K562 (cell line): ENCODE measurements around the gene DNMBP. TPM values are rescaled to one million over a fixed set of nuclear protein-coding genes. Genes with fewer than 3 reads are reported as not detected.

Source experiments
- GABPB2 ChIP-seq: fragments of 250-450 bp; sonication (Bioruptor Pico); conservative IDR thresholded peaks from 2 replicates; pipeline ENCODE4 v1.5.1; 2021; ENCODE audit warnings: mild to moderate bottlenecking
- SMAD1 ChIP-seq: fragments of 150-350 bp; IDR thresholded peaks from 2 replicates; pipeline ENCODE4 v1.6.1; 2014; ENCODE audit warnings: low read length, low read depth; ENCODE audit not compliant: partially characterized antibody
- THRAP3 ChIP-seq: fragments of 450-650 bp; IDR thresholded peaks from 2 replicates; pipeline ENCODE4 v1.6.1; 2016; ENCODE audit warnings: mild to moderate bottlenecking, inconsistent platforms, borderline replicate concordance
- YY1 ChIP-seq, 3 experiments: IDR thresholded peaks; 2 replicates each; pipeline ENCODE4 v1.6.1; 2011; ENCODE audit warnings: low read length in 2 of 3, mild to moderate bottlenecking in 2 of 3, moderate library complexity in 2 of 3, borderline replicate concordance in 1 of 3, control low read depth in 1 of 3, low read depth in 1 of 3; ENCODE audit not compliant: insufficient read depth in 3 of 3, insufficient replicate concordance in 2 of 3, control insufficient read depth in 1 of 3, insufficient read length in 1 of 3; ENCODE audit errors: extremely low read depth in 1 of 3
- ZNF696 ChIP-seq: fragments of 250-450 bp; sonication (Bioruptor Pico); conservative IDR thresholded peaks from 2 replicates; pipeline ENCODE4 v1.4.0; 2020; ENCODE audit warnings: mild to moderate bottlenecking, moderate library complexity
- polyA plus RNA-seq, 8 experiments: library from polyadenylated mRNA; depleted of rRNA in 4 of 8; stranded (reverse) in 5 of 8; unstranded in 3 of 8; fragments of >200 nt; fragmentation: Nextera tagmentation in 2 of 8; fragmentation: Illumina TruSeq in 1 of 8; extraction: Ambion mirVana in 2 of 8; extraction: Trizol in 1 of 8; gene quantifications; 2 replicates each; pipeline versions ENCODE4 v1.2.1 to v1.2.3, GENCODE V29; 2011 to 2014; ENCODE audit warnings: inconsistent platforms in 1 of 8, missing spikeins in 1 of 8
- total RNA-seq, 7 experiments: library from RNA; depleted of rRNA in 6 of 7; stranded (reverse); fragments of >200 nt in 6 of 7; fragmentation: Illumina TruSeq in 2 of 7; extraction: Trizol in 2 of 7; gene quantifications; 2 replicates each; pipeline versions ENCODE4 v1.2.1 to v1.2.3, GENCODE V29; 2011 to 2021; ENCODE audit warnings: low replicate concordance in 1 of 7
- TF ChIP-seq, protein P1 (sequence below): sonication (generic); formaldehyde crosslinking; IDR thresholded peaks from 2 replicates; pipeline ENCODE4 v1.8.0; 2022; ENCODE audit warnings: mild to moderate bottlenecking, missing genetic modification reagents
- TF ChIP-seq, protein P2 (sequence below): IDR thresholded peaks from 2 replicates; pipeline ENCODE4 v1.6.1; 2011; ENCODE audit warnings: borderline replicate concordance, low read depth, mild to moderate bottlenecking, moderate library complexity, low read length; ENCODE audit not compliant: insufficient read depth, poor library complexity, severe bottlenecking
- TF ChIP-seq, protein P3 (sequence below): fragments of 450-650 bp; IDR thresholded peaks from 2 replicates; pipeline ENCODE4 v1.6.1; 2016; ENCODE audit warnings: mild to moderate bottlenecking, moderate library complexity
- TF ChIP-seq, protein P4 (sequence below): fragments of 250-450 bp; sonication (Bioruptor Pico); IDR thresholded peaks from 2 replicates; pipeline ENCODE4 v1.4.0; 2020; ENCODE audit warnings: mild to moderate bottlenecking, moderate library complexity

Gene DNMBP
- total and polyA plus RNA-seq, 9 of the 15 experiments (the other 6 are each of a cell fraction or from before 2014, with no cell fraction given), result 0.83 to 3.7 (median 2.2) TPM

DNA sequence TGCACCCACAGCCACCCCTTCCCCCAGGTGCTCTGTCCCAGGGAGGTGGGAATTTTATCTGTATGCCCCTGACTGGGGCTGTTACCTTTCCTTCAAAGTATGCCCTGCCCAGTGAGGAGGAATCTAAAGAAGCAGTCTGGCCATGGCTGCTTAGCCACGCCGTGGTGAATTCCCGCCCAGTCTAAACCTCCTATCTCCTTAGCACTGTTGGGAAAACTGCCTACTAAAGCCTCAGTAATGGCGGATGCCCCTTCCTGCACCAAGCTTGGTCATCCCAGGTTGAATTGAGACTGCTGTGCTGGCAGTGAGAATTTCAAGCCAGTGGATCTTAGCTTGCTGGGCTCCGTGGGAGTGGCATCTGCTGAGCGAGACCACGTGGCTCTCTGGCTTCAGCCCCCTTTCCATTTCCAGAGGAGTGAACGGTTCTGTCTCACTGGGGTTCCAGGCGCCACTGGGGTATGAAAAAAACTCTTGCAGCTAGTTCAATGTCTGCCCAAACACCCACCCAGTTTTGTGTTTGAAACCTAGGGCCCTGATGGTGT lies 140.1 kb downstream of the DNMBP start (continued):
- TF ChIP-seq, protein P1, sequence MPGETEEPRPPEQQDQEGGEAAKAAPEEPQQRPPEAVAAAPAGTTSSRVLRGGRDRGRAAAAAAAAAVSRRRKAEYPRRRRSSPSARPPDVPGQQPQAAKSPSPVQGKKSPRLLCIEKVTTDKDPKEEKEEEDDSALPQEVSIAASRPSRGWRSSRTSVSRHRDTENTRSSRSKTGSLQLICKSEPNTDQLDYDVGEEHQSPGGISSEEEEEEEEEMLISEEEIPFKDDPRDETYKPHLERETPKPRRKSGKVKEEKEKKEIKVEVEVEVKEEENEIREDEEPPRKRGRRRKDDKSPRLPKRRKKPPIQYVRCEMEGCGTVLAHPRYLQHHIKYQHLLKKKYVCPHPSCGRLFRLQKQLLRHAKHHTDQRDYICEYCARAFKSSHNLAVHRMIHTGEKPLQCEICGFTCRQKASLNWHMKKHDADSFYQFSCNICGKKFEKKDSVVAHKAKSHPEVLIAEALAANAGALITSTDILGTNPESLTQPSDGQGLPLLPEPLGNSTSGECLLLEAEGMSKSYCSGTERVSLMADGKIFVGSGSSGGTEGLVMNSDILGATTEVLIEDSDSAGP (CRISPR knock-in tag), result no peak
- TF ChIP-seq, protein P2, sequence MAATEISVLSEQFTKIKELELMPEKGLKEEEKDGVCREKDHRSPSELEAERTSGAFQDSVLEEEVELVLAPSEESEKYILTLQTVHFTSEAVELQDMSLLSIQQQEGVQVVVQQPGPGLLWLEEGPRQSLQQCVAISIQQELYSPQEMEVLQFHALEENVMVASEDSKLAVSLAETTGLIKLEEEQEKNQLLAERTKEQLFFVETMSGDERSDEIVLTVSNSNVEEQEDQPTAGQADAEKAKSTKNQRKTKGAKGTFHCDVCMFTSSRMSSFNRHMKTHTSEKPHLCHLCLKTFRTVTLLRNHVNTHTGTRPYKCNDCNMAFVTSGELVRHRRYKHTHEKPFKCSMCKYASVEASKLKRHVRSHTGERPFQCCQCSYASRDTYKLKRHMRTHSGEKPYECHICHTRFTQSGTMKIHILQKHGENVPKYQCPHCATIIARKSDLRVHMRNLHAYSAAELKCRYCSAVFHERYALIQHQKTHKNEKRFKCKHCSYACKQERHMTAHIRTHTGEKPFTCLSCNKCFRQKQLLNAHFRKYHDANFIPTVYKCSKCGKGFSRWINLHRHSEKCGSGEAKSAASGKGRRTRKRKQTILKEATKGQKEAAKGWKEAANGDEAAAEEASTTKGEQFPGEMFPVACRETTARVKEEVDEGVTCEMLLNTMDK, result no peak
- TF ChIP-seq, protein P3, sequence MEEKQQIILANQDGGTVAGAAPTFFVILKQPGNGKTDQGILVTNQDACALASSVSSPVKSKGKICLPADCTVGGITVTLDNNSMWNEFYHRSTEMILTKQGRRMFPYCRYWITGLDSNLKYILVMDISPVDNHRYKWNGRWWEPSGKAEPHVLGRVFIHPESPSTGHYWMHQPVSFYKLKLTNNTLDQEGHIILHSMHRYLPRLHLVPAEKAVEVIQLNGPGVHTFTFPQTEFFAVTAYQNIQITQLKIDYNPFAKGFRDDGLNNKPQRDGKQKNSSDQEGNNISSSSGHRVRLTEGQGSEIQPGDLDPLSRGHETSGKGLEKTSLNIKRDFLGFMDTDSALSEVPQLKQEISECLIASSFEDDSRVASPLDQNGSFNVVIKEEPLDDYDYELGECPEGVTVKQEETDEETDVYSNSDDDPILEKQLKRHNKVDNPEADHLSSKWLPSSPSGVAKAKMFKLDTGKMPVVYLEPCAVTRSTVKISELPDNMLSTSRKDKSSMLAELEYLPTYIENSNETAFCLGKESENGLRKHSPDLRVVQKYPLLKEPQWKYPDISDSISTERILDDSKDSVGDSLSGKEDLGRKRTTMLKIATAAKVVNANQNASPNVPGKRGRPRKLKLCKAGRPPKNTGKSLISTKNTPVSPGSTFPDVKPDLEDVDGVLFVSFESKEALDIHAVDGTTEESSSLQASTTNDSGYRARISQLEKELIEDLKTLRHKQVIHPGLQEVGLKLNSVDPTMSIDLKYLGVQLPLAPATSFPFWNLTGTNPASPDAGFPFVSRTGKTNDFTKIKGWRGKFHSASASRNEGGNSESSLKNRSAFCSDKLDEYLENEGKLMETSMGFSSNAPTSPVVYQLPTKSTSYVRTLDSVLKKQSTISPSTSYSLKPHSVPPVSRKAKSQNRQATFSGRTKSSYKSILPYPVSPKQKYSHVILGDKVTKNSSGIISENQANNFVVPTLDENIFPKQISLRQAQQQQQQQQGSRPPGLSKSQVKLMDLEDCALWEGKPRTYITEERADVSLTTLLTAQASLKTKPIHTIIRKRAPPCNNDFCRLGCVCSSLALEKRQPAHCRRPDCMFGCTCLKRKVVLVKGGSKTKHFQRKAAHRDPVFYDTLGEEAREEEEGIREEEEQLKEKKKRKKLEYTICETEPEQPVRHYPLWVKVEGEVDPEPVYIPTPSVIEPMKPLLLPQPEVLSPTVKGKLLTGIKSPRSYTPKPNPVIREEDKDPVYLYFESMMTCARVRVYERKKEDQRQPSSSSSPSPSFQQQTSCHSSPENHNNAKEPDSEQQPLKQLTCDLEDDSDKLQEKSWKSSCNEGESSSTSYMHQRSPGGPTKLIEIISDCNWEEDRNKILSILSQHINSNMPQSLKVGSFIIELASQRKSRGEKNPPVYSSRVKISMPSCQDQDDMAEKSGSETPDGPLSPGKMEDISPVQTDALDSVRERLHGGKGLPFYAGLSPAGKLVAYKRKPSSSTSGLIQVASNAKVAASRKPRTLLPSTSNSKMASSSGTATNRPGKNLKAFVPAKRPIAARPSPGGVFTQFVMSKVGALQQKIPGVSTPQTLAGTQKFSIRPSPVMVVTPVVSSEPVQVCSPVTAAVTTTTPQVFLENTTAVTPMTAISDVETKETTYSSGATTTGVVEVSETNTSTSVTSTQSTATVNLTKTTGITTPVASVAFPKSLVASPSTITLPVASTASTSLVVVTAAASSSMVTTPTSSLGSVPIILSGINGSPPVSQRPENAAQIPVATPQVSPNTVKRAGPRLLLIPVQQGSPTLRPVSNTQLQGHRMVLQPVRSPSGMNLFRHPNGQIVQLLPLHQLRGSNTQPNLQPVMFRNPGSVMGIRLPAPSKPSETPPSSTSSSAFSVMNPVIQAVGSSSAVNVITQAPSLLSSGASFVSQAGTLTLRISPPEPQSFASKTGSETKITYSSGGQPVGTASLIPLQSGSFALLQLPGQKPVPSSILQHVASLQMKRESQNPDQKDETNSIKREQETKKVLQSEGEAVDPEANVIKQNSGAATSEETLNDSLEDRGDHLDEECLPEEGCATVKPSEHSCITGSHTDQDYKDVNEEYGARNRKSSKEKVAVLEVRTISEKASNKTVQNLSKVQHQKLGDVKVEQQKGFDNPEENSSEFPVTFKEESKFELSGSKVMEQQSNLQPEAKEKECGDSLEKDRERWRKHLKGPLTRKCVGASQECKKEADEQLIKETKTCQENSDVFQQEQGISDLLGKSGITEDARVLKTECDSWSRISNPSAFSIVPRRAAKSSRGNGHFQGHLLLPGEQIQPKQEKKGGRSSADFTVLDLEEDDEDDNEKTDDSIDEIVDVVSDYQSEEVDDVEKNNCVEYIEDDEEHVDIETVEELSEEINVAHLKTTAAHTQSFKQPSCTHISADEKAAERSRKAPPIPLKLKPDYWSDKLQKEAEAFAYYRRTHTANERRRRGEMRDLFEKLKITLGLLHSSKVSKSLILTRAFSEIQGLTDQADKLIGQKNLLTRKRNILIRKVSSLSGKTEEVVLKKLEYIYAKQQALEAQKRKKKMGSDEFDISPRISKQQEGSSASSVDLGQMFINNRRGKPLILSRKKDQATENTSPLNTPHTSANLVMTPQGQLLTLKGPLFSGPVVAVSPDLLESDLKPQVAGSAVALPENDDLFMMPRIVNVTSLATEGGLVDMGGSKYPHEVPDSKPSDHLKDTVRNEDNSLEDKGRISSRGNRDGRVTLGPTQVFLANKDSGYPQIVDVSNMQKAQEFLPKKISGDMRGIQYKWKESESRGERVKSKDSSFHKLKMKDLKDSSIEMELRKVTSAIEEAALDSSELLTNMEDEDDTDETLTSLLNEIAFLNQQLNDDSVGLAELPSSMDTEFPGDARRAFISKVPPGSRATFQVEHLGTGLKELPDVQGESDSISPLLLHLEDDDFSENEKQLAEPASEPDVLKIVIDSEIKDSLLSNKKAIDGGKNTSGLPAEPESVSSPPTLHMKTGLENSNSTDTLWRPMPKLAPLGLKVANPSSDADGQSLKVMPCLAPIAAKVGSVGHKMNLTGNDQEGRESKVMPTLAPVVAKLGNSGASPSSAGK, result 0 out of 2 replicates have a peak, but pooled peaks have one; percentile 21
- TF ChIP-seq THRAP3, result no peak
- peak in 1 of 3 experiments; percentile 38 for TF ChIP-seq YY1 (IDR thresholded peaks at IDR 0.05; ENCODE audit: borderline replicate concordance in 1 of 3, control insufficient read depth in 1 of 3, extremely low read depth in 1 of 3, insufficient read depth in 3 of 3, insufficient read length in 1 of 3, insufficient replicate concordance in 2 of 3, low read depth in 1 of 3, low read length in 2 of 3)
- TF ChIP-seq ZNF696 (CRISPR knock-in tag), result no peak
- no peak for TF ChIP-seq SMAD1
- TF ChIP-seq, protein P4, sequence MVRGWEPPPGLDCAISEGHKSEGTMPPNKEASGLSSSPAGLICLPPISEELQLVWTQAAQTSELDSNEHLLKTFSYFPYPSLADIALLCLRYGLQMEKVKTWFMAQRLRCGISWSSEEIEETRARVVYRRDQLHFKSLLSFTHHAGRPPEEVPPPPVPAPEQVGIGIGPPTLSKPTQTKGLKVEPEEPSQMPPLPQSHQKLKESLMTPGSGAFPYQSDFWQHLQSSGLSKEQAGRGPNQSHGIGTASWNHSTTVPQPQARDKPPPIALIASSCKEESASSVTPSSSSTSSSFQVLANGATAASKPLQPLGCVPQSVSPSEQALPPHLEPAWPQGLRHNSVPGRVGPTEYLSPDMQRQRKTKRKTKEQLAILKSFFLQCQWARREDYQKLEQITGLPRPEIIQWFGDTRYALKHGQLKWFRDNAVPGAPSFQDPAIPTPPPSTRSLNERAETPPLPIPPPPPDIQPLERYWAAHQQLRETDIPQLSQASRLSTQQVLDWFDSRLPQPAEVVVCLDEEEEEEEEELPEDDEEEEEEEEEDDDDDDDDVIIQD, result no peak
- no peak for TF ChIP-seq GABPB2 (CRISPR knock-in tag)
